NCI-H748 (cell line): ENCODE measurements around the gene MFN2.

Experiments used
- DNase-seq: peaks from one replicate; lab custom pipeline; 2025; ENCODE audit not compliant: unreplicated experiment; lab: John Stamatoyannopoulos, UW

MFN2 gene

GRCh38 chr1:11960276-11960675 is 20.0 kb upstream of the MFN2 start:
- DNase-seq = no peak

- no peak for DNase-seq
These were observed 19.5 kb upstream of the MFN2 start for GRCh38 chr1:11960715-11961114.

- DNase-seq = no peak
These were observed 19.0 kb upstream of the MFN2 start for GRCh38 chr1:11961230-11961629.

GRCh38 chr1:11963622-11964021 is 16.6 kb upstream of the MFN2 start:
- DNase-seq = no peak

- DNase-seq = no peak
These were observed 15.6 kb upstream of the MFN2 start for GRCh38 chr1:11964656-11965055.

GRCh38 chr1:11967028-11967547 is 13.2 kb upstream of the MFN2 start:
- peak; percentile 61 for DNase-seq

GRCh38 chr1:11970441-11971185 is 9.6 kb upstream of the MFN2 start:
- no peak for DNase-seq

- DNase-seq = no peak
These were observed 2.6 kb upstream of the MFN2 start for GRCh38 chr1:11977625-11978024.

- no peak for DNase-seq
These were observed 1.9 kb upstream of the MFN2 start for GRCh38 chr1:11978301-11978700.

GRCh38 chr1:11979028-11979850 is 1.0 kb upstream of the MFN2 start:
- no peak for DNase-seq

- DNase-seq = peak; percentile 33
These were observed 380 bp downstream of the MFN2 start for GRCh38 chr1:11980676-11980972.

- no peak for DNase-seq
These were observed 1.2 kb downstream of the MFN2 start for GRCh38 chr1:11981378-11982009.

GRCh38 chr1:11982010-11982392 is 1.8 kb downstream of the MFN2 start:
- no peak for DNase-seq

- DNase-seq = no peak
These were observed 3.9 kb downstream of the MFN2 start for GRCh38 chr1:11984121-11984520.

GRCh38 chr1:11984576-11984975 is 4.3 kb downstream of the MFN2 start:
- no peak for DNase-seq

- DNase-seq = no peak
These were observed 4.9 kb downstream of the MFN2 start for GRCh38 chr1:11985171-11985570.

GRCh38 chr1:11985851-11986250 is 5.6 kb downstream of the MFN2 start:
- DNase-seq = no peak

GRCh38 chr1:11989669-11990068 is 9.4 kb downstream of the MFN2 start:
- no peak for DNase-seq

GRCh38 chr1:11990303-11991032 is 10.2 kb downstream of the MFN2 start:
- no peak for DNase-seq

- DNase-seq = no peak
These were observed 11.9 kb downstream of the MFN2 start for GRCh38 chr1:11991969-11992676.
